GM12892 (cell line): ENCODE data around the gene PPM1B.

ENCODE experiments used
- POLR2A ChIP-seq: IDR thresholded peaks from 2 replicates; pipeline ENCODE4 v1.6.1; 2011; ENCODE audit warnings: low read depth, low read length, control low read depth
- POLR2AphosphoS5 ChIP-seq: IDR thresholded peaks from 2 replicates; pipeline ENCODE4 v1.6.1; 2011; ENCODE audit warnings: low read depth, low read length, control low read depth
- TAF1 ChIP-seq: IDR thresholded peaks from 2 replicates; pipeline ENCODE4 v1.6.1; 2011; ENCODE audit warnings: low read depth, mild to moderate bottlenecking, control low read depth, low read length, borderline replicate concordance

DNA sequence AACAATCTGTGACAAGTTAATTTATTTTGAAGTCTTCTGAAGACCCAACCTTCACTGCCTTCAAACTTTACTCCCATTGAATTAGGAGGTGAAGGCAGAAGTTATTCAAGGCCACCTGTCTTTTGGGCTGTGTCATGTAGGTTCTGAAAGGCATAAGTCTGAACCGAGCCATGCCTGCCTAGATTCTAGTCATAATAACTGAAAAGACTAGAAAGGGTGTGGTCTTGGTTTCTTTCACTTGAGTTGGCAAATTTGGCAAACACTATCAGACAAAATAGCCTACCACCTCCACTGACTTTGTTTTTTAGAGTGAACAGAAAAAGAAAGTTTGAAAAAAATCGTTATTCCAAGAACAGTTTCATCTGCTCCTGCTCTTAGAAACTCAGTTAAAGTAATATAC lies 38.4 kb downstream of the PPM1B start:
- TF ChIP-seq POLR2A (no peak), POLR2AphosphoS5 (no peak), TAF1 (no peak)
